ENCODE results near the gene MTAP.

The MTAP gene

DNA sequence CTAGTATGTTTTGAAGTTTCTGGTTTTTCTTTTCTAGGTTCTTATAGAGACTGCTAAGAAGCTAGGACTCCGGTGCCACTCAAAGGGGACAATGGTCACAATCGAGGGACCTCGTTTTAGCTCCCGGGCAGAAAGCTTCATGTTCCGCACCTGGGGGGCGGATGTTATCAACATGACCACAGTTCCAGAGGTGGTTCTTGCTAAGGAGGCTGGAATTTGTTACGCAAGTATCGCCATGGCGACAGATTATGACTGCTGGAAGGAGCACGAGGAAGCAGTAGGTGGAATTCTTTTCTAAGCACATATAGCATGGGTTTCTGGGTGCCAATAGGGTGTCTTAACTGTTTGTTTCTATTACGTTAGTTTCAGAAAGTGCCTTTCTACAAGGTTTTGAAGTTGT, 52.2 kb downstream of the MTAP start:
- no peaks in the 10 kb centered on the region for H3K9me3 Mint-ChIP-seq
- no peak overlapping the region for H3K27ac Mint-ChIP-seq
- no peak overlapping the region for H3K4me3 Mint-ChIP-seq
- no peaks in the 10 kb centered on the region for H3K27me3 Mint-ChIP-seq
- H3K4me1 Mint-ChIP-seq: peaks cover 23% of the 10 kb centered on the region
- no peak for DNase-seq
- no peak for ATAC-seq

DNA sequence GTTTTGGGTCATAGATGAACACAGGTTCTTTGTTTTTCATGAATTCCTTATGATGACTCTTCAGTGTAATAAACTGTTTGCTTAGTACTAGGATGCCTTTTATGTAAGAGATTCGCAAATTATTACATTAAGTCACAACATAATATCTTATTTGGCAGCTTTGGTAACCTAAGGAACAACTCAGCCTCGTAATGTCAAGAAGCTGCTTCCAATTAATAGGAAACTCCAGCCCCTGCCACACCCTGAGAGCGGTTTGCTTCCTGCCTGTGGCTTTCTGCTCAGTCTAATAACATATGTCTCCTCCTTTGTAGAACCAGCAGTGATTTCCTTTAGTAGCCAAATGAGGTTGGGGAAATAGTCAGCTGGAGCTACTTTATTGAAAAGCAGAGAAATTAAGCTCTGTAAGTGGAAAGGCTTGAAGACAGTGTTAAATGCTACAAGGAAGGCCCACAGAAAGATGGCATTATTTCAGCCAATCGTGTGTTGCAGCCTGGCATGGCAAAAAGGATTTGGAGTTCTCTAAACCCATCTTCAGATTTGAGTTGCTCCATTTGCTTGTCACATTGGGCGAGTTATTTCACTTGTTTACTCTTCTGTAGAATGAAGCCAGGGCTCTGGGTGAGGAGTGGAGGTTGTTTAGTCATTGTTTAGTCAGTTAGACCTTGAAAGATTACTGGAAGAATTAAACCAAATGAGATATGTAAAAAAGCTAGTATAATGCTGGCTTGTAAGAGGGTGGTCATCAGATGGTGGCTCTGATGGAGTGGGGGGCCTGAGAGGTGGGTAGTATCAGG, 54.1 kb downstream of the MTAP start:
- no peak for ATAC-seq
- no peaks in the 10 kb centered on the region for H3K9me3 Mint-ChIP-seq
- peak overlapping the region; percentile 30 to 77 for H3K27ac Mint-ChIP-seq
- peaks cover 19% of the 10 kb centered on the region for H3K4me1 Mint-ChIP-seq
- no peaks in the 10 kb centered on the region for H3K27me3 Mint-ChIP-seq
- no peak for DNase-seq
- no peak overlapping the region for H3K4me3 Mint-ChIP-seq

DNA sequence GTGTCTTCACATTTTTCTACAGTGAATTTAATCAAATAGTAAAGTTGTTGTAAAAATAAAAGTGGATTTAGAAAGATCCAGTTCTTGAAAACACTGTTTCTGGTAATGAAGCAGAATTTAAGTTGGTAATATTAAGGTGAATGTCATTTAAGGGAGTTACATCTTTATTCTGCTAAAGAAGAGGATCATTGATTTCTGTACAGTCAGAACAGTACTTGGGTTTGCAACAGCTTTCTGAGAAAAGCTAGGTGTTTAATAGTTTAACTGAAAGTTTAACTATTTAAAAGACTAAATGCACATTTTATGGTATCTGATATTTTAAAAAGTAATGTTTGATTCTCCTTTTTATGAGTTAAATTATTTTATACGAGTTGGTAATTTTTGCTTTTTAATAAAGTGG, 60.4 kb downstream of the MTAP start:
- Mint-ChIP-seq H3K9me3 (no peaks in the 10 kb centered on the region), H3K4me1 (no peaks in the 10 kb centered on the region), H3K27ac (no peak overlapping the region), H3K4me3 (no peak overlapping the region), H3K27me3 (no peaks in the 10 kb centered on the region)
- no peak for ATAC-seq
- no peak for DNase-seq

DNA sequence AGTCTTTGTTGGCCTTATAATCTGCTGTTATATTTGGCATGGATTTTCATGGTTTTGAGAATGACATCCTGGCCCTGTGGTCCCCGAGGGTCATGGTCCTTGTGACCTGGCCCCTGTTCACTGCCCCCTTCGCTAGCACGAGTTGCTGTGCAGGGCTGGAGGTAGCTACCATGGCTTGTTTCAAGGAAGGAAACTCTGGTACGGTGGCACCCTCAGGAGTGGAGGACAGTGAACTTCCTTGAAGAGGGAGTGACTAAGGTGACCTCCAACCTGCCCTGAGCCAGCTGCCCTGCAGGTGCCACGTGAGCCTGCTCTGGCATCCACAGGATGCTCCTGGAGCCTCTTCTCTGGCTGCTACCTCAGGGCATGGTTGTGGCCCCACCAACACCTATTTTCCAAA, 62.1 kb downstream of the MTAP start:
- Mint-ChIP-seq H3K27ac (no peak overlapping the region), H3K27me3 (no peaks in the 10 kb centered on the region), H3K9me3 (no peaks in the 10 kb centered on the region), H3K4me3 (no peak overlapping the region), H3K4me1 (no peaks in the 10 kb centered on the region)
- no peak for ATAC-seq
- DNase-seq: no peak

DNA sequence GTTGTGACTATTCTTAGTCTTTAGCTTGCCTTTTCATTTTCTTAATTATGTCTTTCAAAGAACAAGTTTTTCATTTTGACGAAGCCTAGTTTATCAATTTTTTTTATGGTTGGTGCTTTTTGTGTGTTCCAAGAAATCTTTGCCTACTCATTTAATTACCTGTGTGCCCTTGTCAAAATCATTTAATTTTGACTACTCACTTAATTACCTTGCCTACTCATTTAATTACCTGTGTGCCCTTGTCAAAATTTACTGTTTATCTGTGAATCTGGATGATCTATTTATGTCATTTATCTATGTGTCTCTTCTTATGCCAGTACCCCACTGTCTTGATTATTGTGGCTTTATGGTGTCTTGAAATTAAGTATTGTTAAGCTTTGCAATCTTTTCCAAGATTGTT, 63.9 kb downstream of the MTAP start:
- Mint-ChIP-seq H3K4me3 (no peak overlapping the region), H3K27me3 (no peaks in the 10 kb centered on the region), H3K27ac (no peak overlapping the region), H3K9me3 (no peaks in the 10 kb centered on the region), H3K4me1 (no peaks in the 10 kb centered on the region)
- DNase-seq: no peak
- ATAC-seq: no peak

DNA sequence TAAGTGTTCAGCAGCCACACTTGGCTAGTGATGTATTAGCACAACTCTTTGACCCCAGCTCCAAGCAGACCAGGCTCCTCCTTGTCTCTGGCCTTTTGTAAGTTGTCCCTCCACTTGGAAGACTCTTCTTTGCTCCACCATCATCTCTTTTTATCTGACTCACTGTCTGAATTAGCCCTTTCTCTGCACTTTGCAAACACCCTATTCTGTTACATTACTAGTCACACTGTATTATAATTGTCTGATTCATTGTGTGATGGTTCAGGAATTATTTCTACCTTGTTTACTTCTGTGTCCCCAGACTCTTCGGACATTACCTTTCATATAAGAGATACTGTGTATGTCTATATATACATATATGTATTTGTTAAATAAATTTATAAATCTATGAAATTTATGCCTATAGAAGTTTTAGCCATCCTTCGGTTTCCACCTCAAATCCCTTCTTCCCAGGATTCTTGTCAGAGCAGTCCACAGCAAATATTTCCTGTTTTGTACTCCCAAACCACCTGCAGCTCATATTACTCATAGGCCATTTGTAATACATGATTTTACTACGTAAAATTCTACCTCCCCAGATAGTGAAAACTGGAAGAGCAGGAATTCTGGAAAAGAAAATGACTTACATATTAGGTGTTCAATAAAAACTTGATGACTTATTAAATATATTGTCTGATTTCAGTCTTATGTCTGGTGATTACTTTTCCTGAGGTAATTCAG, 69.0 kb downstream of the MTAP start:
- ATAC-seq (no peak), DNase-seq (no peak)
- Mint-ChIP-seq H3K27ac (peak overlapping the region; percentile 20 to 30), H3K4me1 (no peaks in the 10 kb centered on the region), H3K27me3 (no peaks in the 10 kb centered on the region), H3K4me3 (no peak overlapping the region), H3K9me3 (peaks cover 11 to 14% of the 10 kb centered on the region in 2 donors)

DNA sequence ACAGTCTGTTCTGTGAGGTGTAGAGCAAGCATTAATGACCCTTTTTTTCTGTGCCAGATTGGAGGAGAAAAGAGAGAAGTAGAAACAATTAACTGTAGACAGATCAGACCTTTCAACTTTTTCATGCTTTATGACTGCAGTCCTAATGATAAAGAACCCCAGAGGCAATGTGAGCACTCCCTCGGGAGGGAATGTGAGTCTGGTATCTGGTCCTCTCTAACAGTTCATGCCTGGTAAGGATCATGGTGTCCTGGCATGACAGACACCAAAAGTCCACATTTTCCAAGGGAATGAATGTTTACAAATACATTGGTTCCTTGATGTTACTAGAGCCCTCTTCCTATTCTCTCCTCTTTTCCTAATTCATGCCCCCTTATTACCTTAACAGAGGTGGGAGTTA, 70.3 kb downstream of the MTAP start:
- no peak overlapping the region for H3K4me3 Mint-ChIP-seq
- no peaks in the 10 kb centered on the region for H3K27me3 Mint-ChIP-seq
- DNase-seq: no peak
- H3K27ac Mint-ChIP-seq: no peak overlapping the region
- peaks cover 20 to 27% of the 10 kb centered on the region in 2 donors for H3K9me3 Mint-ChIP-seq
- no peak for ATAC-seq
- H3K4me1 Mint-ChIP-seq: peaks cover 6% of the 10 kb centered on the region

DNA sequence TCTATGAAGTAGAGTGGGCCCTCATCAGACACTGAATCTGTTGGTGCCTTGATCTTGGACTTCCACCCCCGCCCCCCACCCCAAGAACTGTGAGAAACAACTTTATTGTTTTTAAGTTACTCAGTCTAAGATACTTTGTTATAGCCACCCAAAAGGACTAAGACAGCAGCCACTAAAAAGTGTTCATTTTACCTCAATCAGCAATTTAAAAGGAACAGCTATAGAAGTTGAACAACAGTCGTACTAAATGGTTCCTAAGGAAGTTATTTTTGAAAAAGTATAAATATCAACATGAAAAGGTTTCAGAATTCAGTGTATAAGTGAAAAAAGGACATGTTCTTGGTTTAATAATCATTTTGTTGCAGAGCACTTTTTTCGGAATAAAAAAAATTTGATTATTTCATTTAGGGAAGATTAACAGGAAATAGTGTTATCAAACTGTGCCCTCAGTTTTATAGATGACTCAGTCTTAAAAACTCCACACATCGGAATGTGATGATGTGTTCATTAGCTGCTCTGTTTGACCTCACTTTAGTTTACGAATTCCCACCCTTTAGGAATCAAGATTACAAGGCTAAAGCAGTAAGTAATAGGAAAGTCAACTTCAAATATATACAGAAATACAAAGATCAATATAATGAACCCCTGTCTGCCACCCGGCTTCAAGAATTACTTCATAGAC, 71.2 kb downstream of the MTAP start:
- ATAC-seq (no peak), DNase-seq (no peak)
- Mint-ChIP-seq H3K27me3 (no peaks in the 10 kb centered on the region), H3K4me1 (peaks cover 6% of the 10 kb centered on the region), H3K27ac (no peak overlapping the region), H3K4me3 (no peak overlapping the region), H3K9me3 (peaks cover 22 to 37% of the 10 kb centered on the region in 2 donors)

DNA sequence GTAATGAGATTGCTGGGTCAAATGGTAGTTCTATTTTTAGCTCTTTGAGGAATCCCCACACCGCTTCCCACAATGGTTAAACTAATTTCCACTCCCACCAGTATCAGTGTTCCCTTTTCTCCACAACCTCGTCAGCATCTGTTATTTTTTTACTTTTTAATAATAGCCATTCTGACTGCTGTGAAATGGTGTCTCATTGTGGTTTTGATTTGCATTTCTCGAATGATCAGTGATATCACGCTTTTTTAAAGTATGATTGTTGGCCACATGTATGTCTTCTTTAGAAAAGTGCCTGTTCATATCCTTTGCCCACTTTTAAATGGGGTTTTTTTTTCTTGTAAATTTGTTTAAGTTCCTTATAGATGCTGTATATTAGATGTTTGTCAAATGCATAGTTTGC, 73.5 kb downstream of the MTAP start:
- peaks cover 26 to 53% of the 10 kb centered on the region in 2 donors for H3K9me3 Mint-ChIP-seq
- no peak for ATAC-seq
- peaks cover 6% of the 10 kb centered on the region for H3K4me1 Mint-ChIP-seq
- no peak for DNase-seq
- no peak overlapping the region for H3K27ac Mint-ChIP-seq
- H3K4me3 Mint-ChIP-seq: no peak overlapping the region
- no peaks in the 10 kb centered on the region for H3K27me3 Mint-ChIP-seq

DNA sequence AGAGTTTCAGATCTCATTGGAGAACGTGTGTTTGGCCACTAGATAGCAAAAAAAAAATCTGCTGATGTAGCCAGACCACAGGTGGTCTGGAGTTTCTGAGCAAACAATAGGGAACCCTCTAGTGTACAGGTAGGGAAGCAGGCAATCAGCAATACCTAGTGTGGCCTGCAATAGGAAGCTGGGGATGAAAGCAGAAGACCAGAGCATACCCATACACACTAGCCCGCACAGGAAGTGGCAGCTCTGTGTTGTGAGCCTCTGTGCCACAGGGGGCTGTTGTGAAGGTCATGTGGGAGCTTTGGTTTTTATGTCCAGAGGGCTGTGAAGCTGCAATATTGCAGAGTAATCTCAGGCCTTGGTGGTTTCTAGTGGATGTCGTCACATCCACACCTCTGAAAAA, 81.2 kb downstream of the MTAP start:
- Mint-ChIP-seq H3K4me1 (no peaks in the 10 kb centered on the region), H3K4me3 (no peak overlapping the region), H3K9me3 (peaks cover 27 to 51% of the 10 kb centered on the region in 2 donors), H3K27ac (no peak overlapping the region), H3K27me3 (no peaks in the 10 kb centered on the region)
- DNase-seq: peak in 1 of 2 donors; percentile 11
- ATAC-seq: peak; percentile 69

DNA sequence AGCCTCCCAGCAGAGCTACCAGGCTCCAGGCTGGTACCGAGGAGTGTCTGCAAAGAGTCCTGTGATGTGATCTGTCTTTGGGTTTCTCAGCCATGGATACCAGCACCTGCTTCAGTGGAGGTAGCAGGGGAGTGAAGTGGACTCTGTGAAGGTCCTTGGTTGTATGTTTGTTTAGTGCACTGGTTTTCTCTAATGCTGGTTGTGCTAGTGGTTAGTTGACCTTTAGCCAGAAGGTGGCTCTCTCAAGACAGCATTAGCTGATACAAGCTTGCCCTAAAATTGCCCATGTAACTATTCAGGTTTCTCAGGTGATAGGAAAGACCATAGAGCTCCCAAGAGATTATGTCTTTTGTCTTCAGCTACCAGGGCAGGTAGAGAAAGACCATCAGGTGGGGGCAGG, 87.2 kb downstream of the MTAP start:
- DNase-seq: no peak
- no peaks in the 10 kb centered on the region for H3K4me1 Mint-ChIP-seq
- peaks cover 53 to 86% of the 10 kb centered on the region in 2 donors for H3K9me3 Mint-ChIP-seq
- H3K27ac Mint-ChIP-seq: no peak overlapping the region
- no peak for ATAC-seq
- no peaks in the 10 kb centered on the region for H3K27me3 Mint-ChIP-seq
- H3K4me3 Mint-ChIP-seq: no peak overlapping the region

DNA sequence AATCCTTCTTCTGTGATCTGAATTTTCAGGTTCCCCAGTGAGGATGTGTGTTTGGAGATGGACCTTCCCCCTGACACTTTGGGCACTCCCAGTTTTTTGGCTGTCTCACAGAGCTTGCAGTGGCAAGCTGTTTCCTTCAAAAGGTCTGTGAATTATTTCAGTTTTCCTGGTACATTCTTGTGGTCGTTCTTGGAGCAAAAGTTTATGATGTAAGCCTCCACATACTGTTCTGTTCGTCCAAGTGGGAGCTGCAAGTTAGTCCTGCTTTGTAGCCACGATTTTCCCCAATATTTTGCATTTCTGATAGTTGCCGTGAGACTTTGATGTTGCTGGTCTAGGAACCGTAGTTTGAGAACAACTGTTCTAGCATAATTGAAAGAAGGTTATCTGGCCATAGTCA, 88.3 kb downstream of the MTAP start:
- Mint-ChIP-seq H3K27ac (no peak overlapping the region), H3K9me3 (peaks cover 53 to 83% of the 10 kb centered on the region in 2 donors), H3K27me3 (no peaks in the 10 kb centered on the region), H3K4me1 (no peaks in the 10 kb centered on the region), H3K4me3 (no peak overlapping the region)
- DNase-seq (no peak), ATAC-seq (no peak)

DNA sequence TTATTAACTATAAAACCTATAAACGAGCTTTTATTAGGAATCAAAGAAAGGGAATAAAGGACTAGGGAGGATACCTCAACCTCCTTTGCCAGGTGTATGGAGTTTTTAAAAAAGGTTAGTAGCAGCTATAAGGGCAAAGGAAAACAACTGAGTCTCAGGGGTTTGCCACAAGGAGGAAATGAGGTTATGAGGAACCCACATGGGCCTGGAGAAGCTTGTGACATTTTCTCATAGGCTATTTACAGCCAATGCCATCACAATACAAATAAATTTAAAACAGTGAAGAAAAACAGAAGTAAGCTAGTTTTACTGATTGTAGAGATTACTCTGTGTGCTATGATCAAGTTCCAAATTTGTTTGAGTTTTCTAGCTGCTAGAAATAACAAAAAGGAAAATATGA, 99.1 kb downstream of the MTAP start:
- no peak for ATAC-seq
- peaks cover 39 to 67% of the 10 kb centered on the region in 2 donors for H3K9me3 Mint-ChIP-seq
- H3K4me3 Mint-ChIP-seq: no peak overlapping the region

DNA sequence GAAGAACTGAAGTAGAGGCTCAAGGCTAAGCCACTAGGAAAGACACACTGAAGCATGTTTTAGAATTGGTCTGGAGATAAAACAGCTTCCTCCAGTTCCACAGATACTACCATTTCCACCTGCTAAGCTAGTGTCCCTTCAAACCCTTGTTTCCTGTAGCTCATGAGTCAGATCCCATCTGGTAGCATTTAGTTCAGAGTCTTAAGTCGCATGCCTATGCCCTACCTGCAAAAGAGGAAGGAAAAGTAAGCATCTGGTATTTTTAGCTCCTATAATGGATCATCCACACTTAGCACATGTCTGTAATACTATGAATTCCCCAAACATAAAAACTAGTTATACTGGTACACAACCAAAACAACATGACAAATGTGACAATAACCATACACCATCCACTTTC, 99.7 kb downstream of the MTAP start:
- peaks cover 37 to 62% of the 10 kb centered on the region in 2 donors for H3K9me3 Mint-ChIP-seq
- H3K27me3 Mint-ChIP-seq: no peaks in the 10 kb centered on the region
- no peaks in the 10 kb centered on the region for H3K4me1 Mint-ChIP-seq
- DNase-seq (no peak), ATAC-seq (no peak)
- H3K27ac Mint-ChIP-seq: no peak overlapping the region
- no peak overlapping the region for H3K4me3 Mint-ChIP-seq

More for the DNA sequence above, 99.1 kb downstream of the MTAP start:
- Mint-ChIP-seq H3K4me1 (no peaks in the 10 kb centered on the region), H3K27ac (no peak overlapping the region), H3K27me3 (no peaks in the 10 kb centered on the region)
- DNase-seq: no peak

DNA sequence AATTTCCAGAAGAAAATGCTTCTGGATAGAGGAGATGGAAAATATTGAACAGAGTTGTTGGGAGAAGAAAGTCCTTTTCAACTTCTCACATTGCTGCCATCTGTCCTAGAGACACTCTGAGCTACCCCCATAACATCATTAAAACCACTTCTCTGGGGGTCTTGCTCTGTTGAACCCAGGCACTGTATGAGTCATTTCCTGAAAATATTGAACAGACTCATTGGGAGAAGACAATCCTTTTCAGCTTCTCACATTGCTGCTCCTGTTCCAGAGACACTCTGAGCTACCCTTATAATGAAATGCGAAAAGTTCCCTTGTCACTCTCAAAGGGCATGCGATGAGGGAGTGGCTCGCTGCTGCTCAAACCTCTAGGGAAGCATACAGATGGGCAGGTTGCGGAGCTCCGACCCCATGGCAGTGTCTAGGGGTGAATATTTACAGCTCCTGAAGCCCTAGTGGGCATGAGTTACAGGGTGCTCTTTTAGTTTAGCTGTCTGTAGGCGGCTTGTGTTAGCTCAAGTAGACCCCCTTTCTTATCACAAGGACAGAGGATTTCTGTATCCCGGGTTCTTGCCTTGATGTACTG, 101.0 kb downstream of the MTAP start:
- Mint-ChIP-seq H3K27ac (no peak overlapping the region), H3K4me3 (no peak overlapping the region), H3K4me1 (no peaks in the 10 kb centered on the region), H3K9me3 (peaks cover 44 to 57% of the 10 kb centered on the region in 2 donors), H3K27me3 (no peaks in the 10 kb centered on the region)
- ATAC-seq (no peak), DNase-seq (no peak)

DNA sequence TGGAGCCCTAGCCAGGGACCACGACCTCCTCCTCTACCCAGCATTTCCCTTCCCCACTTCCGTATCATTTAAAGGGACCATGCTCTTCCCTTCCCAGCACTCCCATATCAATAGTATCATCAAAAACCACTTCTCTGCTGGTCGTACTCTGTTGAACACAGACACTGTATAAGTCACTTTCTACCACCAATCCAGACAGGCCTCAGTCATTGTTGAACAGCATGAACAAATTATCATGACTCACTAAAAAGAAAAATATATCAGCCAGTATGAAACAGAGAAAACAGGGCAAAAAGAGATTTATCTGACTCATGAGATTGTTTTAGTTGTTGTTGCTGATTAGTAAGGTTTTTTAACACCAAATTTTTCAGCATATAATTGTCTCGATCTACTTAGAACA, 101.9 kb downstream of the MTAP start:
- H3K27me3 Mint-ChIP-seq: no peaks in the 10 kb centered on the region
- no peaks in the 10 kb centered on the region for H3K4me1 Mint-ChIP-seq
- ATAC-seq: no peak
- H3K27ac Mint-ChIP-seq: no peak overlapping the region
- peaks cover 48 to 55% of the 10 kb centered on the region in 2 donors for H3K9me3 Mint-ChIP-seq
- no peak for DNase-seq
- H3K4me3 Mint-ChIP-seq: no peak overlapping the region

All from stimulated activated naive CD8-positive, alpha-beta T cell treated with anti-CD3 and anti-CD28 coated beads, Interleukin-15, amount 100 ng/mL, for 72 hours (primary cell).